Transverse colon (tissue), 3 donors: Measurements from ENCODE around the gene LPIN2.

Experiments used
- EP300 ChIP-seq: sonication (generic); formaldehyde crosslinking; IDR thresholded peaks from one replicate; pipeline ENCODE4 v1.6.1; 2017; ENCODE audit warnings: antibody characterized with exemption, low read depth
- POLR2A ChIP-seq: fragments of 450-650 bp; IDR thresholded peaks from one replicate; pipeline ENCODE4 v1.6.1; 2016; ENCODE audit warnings: antibody characterized with exemption, mild to moderate bottlenecking, moderate library complexity
- TF ChIP-seq, protein P1 (sequence below), 5 experiments: fragments of 200-600 bp in 3 of 5; fragments of 450-650 bp in 2 of 5; sonication (generic) in 3 of 5; IDR thresholded peaks; 1 replicate in 2 of 5; 2 replicates in 3 of 5; pipeline ENCODE4 v1.5.1; 2016 to 2017; ENCODE audit warnings: antibody characterized with exemption in 5 of 5, inconsistent platforms in 3 of 5, mild to moderate bottlenecking in 2 of 5, moderate library complexity in 1 of 5

DNA sequence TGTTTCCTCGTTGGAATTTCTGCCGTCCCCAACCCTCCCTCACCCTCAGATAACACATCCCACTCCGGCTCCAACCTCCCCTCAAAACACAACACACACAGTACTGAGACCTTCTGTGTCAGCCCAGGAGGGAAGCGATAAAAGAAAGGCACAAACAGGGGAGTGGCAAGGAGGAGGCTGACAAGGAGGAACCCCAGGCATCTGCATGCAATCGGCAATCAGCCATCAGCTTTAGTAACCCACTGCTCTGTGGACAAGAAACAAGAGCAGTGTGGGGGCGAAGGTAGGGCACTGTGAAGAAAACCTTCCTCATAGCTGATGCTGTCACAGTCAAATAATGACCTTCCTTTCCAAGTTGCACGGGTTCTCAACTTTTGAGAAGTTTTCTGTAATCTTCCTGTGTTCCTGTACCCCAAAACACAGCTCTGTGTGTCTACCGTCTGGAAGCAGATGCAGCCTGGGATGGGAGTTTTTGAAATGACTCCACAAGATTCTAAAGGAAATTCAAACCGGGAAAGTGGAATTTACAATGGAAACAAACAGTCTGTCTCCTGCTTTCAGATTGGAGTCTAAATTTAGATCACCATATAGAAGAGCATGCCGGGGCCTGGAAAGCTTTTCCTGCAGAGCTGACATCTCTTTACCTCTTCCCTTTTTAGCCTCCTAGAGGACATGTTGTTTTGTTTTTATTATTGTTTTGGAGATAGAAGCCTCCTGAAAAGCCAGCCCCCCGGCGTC lies 16.4 kb upstream of the LPIN2 start:
- TF ChIP-seq POLR2A (no peak), EP300 (no peak)
- TF ChIP-seq, protein P1, sequence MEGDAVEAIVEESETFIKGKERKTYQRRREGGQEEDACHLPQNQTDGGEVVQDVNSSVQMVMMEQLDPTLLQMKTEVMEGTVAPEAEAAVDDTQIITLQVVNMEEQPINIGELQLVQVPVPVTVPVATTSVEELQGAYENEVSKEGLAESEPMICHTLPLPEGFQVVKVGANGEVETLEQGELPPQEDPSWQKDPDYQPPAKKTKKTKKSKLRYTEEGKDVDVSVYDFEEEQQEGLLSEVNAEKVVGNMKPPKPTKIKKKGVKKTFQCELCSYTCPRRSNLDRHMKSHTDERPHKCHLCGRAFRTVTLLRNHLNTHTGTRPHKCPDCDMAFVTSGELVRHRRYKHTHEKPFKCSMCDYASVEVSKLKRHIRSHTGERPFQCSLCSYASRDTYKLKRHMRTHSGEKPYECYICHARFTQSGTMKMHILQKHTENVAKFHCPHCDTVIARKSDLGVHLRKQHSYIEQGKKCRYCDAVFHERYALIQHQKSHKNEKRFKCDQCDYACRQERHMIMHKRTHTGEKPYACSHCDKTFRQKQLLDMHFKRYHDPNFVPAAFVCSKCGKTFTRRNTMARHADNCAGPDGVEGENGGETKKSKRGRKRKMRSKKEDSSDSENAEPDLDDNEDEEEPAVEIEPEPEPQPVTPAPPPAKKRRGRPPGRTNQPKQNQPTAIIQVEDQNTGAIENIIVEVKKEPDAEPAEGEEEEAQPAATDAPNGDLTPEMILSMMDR (IDR thresholded peaks at IDR 0.05) = no peak
